ENCODE measurements around the gene EYS. TPM values are rescaled to one million over a fixed set of nuclear protein-coding genes. Genes with fewer than 3 reads are reported as not detected.

The EYS gene
- total RNA-seq, 1 experiment from 2014 or later: not detected

GRCh38 chr6:63807056-63807455 lies 1900.0 kb downstream of the EYS start:
- Histone ChIP-seq H3K56ac (ENCODE audit: insufficient read length, low read depth, low read length) (no peak overlapping the region), H3K23ac (ENCODE audit: insufficient read length, low read depth, low read length) (no peak overlapping the region), H3K4me2 (ENCODE audit: insufficient read depth, insufficient read length, low read length) (no peak overlapping the region), H4K20me1 (ENCODE audit: control insufficient read depth, insufficient read depth, insufficient read length) (no peaks in the 10 kb centered on the region), H2BK15ac (ENCODE audit: low read depth, low read length) (no peak overlapping the region), H3K79me2 (ENCODE audit: insufficient read depth, low read length) (no peaks in the 10 kb centered on the region), H3K23me2 (ENCODE audit: insufficient read length, low read depth, low read length, poor library complexity, severe bottlenecking) (no peaks in the 10 kb centered on the region), H4K91ac (ENCODE audit: insufficient read length, low read depth, low read length) (no peak overlapping the region), H2BK120ac (ENCODE audit: low read depth, low read length, poor library complexity, severe bottlenecking) (no peak overlapping the region), H2BK20ac (ENCODE audit: low read depth, low read length, poor library complexity, severe bottlenecking) (no peak overlapping the region), H3K4me1 (ENCODE audit: insufficient read depth, low read length) (peaks cover 4% of the 10 kb centered on the region; the same call in 1 of the 2 replicates), H2BK12ac (ENCODE audit: insufficient read length, low read depth, low read length) (no peak overlapping the region), H3K27me3 (ENCODE audit: insufficient read depth, low read length) (no peaks in the 10 kb centered on the region), H3K9ac (ENCODE audit: extremely low read depth, insufficient read length, low read length) (no peak overlapping the region), H2AK5ac (ENCODE audit: insufficient read length, low read length) (no peak overlapping the region), H4K5ac (ENCODE audit: insufficient read length, low read depth, low read length) (no peak overlapping the region), H4K8ac (replicated peaks; ENCODE audit: insufficient read length, low read depth, low read length) (no peak overlapping the region), H3K27ac (ENCODE audit: insufficient read length, low read depth, low read length) (no peak overlapping the region), H3T11ph (ENCODE audit: low read length) (no peak overlapping the region), H3K18ac (ENCODE audit: insufficient read length, low read depth, low read length) (no peak overlapping the region), H2BK5ac (ENCODE audit: insufficient read length, low read length) (no peak overlapping the region), H3K79me1 (ENCODE audit: insufficient read depth, low read depth, low read length, poor library complexity, severe bottlenecking) (no peaks in the 10 kb centered on the region), H3K14ac (ENCODE audit: insufficient read depth, low read length) (no peak overlapping the region), H3K4ac (ENCODE audit: low read depth, low read length) (no peak overlapping the region), H3K9me3 (ENCODE audit: control insufficient read depth, low read depth, low read length) (no peaks in the 10 kb centered on the region), H2AFZ (ENCODE audit: low read length) (no peak overlapping the region)
- peaks cover 9% of the 10 kb centered on the region in 2 experiments for H3K4me1 Mint-ChIP-seq
- DNase-seq: no peak
- no peaks in the 10 kb centered on the region for H3K36me3 Mint-ChIP-seq (ENCODE audit: insufficient read depth in 1 of 3, low read depth in 3 of 3)
- no peak overlapping the region for H3K4me3 Mint-ChIP-seq
- TF ChIP-seq CTCF (conservative IDR thresholded peaks at IDR 0.05): no peak
- no peak overlapping the region for H3K27ac Mint-ChIP-seq
- no peaks in the 10 kb centered on the region for H3K9me3 Mint-ChIP-seq
- WGBS (ENCODE audit: extremely low coverage, insufficient read length, low lambda C conversion rate): no CpG with 5 or more reads among the region's 2 CpGs
- no peaks in the 10 kb centered on the region for H3K27me3 Mint-ChIP-seq (ENCODE audit: low read depth)
